ENCODE measurements around the gene PRKN.
"Not testable (repeated sequence)": the region's sequence is repeated elsewhere in the genome, so short reads cannot be mapped to it uniquely, and the experiment has no call there.

PRKN gene

DNA sequence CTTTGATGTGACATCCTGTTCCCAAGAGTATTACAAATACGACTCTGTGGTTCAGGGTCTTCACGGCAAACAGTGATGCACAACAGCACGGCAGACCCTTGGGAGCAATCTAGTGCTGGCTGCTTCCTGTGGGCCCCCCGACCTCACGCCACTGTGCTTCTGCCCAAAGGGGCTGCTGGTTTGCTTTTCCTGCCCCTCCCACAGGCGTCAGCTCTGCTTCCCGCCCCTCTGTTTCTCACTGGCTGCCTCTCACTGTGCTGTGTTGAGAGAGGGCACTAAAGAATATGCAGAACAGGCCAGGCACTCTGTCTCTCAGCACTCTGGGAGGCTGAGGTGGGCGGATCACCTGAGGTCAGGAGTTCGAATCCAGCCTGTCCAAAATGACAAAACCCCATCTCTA lies 899.2 kb downstream of the PRKN start:
- no peak for DNase-seq

DNA sequence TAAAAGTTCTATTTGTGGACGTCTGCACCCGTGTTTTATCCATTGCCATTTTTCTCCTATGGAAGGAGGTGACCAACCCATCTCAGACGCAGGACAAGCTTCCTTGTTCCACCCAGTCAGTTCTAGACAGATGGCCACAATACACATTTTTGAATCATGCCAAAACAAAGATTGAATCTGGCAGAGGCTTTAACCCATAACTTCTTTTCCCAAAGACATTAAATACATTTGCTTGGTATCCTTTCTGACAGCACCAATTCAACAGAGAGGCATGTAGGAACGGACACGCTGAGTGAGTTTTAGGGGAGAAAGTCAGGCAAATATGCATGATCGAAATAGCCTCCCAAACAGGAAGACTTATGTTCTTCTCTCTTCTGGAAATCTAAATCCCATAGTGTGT lies 901.1 kb downstream of the PRKN start:
- DNase-seq = no peak

DNA sequence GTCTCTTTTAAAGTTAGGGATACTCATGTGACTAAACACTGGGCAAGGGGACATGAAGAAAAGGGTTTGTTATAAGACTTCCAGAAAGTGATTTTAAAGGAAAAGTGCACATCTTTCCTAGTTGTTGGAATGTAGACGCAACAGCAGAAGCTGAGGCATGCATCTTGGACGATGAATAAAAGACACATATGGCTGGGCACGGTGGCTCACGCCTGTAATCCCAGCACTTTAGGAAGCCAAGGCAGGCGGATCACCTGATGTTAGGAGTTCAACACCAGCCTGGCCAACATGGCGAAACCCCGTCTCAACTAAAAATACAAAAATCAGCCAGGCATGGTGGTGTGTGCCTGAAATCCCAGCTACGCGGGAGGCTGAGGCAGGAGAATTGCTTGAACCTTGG lies 905.4 kb downstream of the PRKN start:
- not testable (repeated sequence) for DNase-seq

DNA sequence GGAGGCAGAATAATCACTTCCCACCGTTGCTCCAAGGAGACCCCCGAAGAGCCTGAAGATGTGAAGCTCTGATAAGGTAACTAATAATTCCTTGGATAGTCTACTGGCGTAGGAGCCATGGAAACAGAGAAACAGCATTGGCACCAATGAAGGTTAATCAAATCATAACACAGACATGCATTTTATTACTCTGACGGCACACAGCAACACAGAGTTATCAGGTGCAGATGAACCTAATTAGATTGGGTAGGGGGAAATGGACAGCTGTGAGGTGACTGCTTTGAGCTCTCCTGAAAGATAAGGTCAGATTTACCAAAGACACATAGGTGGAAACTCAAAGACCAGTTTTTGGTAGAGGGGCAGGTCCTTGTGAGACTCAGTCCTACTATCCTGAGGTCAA lies 909.7 kb downstream of the PRKN start:
- no peak for DNase-seq

DNA sequence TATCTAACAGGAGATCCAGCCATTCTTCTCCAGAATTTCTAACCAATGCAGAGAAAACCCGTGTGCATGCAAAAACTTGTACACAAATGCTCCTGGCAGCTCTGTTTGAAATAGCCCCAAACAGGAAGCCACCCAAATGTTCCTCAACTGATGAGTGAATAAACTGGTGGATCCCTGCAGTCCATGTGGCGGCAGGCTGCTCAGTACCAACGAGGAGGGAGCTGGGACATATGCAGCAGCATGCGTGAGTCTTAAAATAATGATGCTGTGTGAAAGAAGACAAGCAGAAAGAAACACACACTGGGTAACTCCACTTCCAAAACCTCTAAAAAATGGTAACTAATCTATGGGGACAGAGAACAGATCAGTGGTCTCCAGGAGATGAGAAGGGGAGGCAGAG lies 911.6 kb downstream of the PRKN start:
- DNase-seq = no peak

DNA sequence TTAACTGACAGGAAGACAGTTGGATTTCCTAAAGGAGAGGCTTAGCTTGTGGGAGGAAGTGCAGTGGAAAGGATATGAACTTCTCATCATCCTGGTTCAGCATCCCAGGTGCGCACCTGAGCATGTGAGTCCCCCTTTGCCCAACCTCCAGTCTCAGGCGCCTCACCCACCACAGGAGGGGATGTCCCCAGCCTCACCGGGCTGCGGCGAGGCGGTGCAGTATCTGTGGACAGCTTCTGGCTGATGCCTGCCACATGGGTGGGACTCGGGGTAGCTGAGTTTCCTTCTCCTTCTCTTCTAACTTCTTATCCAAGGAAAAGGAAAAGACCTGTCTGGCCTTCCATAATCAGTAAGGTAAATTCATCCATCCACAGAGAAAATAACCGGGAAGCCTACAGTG lies 914.4 kb downstream of the PRKN start:
- DNase-seq = no peak

DNA sequence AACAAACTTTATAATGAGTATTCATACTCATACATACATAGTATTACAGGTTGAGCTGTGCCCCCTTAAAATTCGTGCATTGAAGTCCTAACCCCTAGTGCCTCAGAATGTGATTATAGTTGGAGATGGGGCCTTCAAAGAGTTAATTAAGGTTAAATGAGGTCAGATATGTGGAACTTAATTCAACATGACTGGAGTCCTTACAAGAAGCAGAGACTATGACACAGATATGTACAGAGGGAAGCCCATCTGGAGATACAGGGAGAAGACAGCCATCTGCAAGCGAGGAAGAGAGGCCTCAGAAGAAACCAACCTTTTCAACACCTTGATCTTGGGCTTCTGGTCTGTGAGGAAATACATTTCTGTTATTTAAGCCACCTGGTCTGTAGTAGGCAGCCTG lies 917.6 kb downstream of the PRKN start:
- DNase-seq = no peak

DNA sequence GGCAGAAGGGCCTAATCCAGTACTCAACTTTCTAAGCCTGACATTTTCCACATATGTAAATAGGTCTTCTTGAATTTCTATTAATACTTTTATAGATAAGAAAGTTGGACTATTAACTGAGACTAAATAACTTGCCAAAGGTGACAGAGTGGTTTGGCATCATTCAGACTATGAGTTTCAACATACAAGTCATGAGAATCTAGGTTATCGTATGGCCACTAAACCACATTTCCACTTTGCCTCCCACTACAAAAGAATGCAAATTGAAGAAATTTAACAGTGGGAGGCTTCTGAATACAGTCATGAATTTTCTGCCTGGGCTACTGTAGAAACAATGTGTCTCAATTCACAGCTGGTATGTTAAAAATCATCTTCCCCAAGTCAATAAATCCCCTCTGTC lies 922.7 kb downstream of the PRKN start:
- no peak for DNase-seq

DNA sequence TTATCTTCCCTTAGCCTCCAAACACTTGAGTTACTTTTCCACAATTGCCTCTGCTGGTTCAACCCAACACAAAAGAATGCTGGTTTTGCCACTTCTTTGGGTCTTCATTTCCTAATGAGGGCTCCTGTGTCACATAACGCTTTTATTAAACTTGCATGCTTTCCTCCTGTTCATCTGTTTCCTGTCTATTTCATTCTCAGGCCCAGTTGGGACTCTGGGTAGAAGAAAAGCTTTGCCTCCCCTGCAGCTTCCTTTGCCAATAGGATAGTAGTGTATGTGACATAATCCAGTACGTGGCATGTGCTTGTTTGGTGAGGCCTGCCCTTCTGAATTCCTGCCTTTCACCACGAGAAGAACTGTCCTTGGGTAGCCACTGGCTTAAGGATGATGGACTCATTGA lies 924.4 kb downstream of the PRKN start:
- no peak for DNase-seq

DNA sequence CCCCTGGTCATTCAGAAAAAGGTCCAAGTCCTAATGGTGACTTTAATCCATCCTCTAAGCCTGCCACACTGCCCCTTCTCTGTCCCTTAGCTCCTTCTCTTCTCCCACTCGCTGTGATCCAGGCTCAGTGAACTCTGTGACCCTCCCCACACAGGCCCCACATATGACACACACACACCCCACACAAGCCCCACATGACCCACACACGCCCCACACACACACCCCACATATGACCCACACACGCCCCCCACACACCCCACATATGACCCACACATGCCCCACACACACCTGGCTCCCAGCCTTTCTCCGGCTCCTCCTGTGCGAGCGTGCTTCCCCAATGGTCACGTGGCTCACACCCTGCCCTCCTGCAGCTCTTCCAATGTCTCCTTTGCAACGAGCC lies 925.3 kb downstream of the PRKN start:
- no peak for DNase-seq

DNA sequence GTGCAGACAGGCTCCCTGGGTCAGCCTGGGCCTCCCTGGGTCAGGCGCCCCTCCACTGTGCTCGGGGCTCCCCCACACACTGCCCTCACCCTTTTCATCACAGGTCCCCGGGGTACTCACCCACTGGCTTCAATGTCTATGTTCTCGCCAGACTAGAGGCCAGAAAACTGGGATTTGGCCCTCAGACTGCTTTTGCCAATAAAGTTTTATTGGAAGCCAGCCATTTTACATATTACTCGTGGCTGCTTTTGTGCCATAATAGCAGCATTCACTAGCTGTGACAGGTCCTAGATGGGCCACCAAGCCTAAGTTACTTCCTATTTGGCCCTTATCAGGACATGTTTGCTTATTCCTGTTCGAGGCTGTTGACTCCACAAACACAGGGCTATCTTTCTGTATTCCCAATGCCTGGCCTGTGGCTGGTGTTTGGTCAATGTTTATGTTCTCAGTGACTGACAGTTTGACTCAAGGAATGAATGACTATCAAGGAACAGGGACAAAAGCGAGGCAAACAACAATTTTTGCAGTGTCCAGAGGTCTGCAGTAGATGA lies 928.6 kb downstream of the PRKN start:
- DNase-seq = no peak

DNA sequence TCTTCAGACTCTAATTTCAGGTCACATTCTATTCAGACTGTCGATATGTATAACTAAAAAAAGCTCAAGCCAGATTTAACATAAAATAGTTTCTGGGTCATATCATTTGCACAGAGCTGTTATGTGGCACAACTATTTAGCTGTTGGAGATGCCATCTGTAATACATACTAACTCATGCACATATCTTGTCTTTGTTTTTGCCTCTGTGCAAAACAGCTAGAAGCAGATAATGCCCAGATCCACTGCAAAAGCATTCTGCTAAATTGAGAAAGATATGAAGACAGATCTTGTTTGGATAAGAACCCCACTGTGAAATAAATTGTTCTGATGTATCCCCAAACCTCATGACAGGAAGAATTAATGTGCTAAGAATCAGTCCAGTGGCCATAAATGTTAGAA lies 930.9 kb downstream of the PRKN start:
- no peak for DNase-seq

DNA sequence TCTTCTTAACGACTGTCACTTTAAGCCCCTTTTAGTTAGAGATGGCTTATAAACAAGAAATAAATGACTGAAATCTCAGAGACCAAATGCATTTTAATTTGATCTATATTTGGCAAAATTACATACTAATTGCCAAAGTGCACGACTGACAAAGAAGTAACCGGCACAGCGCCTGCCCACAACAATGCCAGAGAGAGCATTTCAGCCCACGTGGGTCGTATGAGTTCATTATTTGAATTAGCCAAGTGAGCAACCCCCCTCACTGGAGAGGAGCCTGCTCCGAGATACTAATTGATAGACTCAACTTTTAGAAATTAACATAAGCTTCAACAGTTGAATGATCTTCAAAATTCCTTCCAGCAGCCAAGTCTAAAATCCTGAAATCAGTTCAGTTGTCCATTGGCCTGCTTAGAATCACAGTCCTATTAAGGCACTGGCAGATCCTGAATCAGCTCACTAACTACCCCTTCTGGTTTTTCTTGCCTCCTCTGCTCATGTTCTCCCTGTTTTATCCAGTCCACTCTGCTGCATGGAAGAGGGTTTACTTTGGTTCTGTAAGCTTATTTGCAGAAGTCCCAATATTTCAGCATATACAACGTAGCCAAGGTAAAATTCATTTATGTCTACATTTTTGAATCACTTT lies 934.6 kb downstream of the PRKN start:
- DNase-seq = no peak

DNA sequence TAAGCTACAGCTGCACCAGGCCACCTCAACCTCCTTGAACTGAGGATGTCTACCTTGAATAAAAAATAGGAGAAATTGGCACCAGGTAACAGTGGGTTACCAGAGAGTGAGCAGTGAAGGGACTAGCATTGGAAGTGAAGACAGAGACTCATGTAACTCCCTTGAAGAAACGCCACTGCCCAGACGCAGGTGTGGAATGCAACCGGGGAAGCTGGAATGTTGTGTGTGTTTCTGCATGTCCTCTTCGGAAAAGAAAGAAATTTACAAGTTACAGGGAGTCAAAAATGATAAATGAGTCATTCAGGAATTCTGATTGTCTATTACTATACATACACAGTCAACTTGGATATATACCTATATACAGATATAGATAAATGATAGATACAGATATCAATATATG lies 939.0 kb downstream of the PRKN start:
- no peak for DNase-seq

DNA sequence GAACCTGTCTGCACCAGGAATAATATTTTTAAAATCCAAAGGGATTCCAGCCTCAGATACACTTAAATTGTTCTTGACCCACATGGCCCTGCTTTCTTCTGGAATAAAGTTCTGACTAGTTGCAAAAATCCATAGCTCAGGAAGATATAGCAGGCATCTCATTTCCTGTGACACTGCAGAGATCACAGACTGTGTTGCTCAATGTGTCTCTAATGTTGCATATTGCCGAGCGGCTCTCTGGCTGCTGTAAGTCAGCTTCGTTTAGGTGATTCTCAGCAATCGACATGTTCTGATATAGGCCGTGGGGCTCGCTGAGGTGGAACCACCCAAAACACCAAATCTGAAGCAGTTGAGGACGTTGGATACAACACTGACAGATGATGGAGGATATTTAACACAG lies 955.4 kb downstream of the PRKN start:
- DNase-seq = no peak

DNA sequence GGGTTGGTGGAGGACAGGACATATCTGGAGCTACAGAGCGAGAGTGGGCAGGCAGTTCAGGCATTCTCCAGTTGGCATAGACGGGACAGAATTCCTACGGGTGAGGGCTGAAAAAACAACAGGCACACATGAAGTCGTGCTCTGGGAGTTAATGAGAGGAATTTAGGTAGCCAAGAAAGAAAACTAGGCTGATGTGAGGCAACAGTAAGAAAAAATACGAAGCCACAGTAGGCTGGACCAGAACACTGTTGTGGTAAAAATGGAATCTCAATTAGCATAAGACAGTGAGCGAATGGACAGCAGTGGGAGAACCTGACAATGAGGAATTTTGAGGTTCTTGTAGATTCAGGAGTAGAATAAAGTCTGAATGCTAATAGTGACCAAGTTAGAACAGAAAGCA lies 965.6 kb downstream of the PRKN start:
- DNase-seq = no peak

DNA sequence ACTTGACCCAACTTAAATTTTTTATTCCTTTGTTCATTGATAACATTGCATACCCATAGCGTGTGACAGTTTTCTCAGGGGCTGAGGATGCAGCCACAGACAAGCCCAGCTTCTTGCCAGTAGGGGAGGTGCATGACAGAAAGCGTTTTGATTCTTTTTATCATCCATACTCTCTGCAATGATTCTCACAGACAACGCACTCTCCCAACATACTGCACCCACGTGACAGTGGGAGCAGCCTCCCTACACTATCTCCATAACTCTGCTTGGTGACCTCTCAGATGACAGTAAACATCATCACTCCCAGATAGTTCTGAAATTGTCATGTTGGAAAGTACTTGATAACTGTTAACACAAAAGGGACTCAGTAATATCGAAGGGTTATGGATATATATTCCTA lies 972.5 kb downstream of the PRKN start:
- DNase-seq = no peak

DNA sequence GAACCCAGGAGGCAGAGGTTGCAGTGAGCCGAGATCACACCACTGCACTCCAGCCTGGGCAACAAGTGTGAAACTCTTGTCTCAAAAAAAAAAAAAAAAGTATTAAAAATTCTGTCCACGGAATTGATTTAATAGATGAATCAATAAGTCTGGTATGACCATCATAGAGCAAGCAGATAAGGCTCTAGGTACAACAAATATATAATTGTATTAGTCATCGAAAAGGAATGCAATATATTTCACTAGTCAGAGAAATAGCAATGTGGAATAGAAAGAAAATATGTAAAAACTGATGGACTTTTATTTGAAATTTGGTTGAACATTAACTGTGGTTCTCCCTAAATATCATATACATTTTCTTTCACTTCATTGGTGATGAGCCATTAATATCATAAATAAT lies 976.9 kb downstream of the PRKN start:
- no peak for DNase-seq

DNA sequence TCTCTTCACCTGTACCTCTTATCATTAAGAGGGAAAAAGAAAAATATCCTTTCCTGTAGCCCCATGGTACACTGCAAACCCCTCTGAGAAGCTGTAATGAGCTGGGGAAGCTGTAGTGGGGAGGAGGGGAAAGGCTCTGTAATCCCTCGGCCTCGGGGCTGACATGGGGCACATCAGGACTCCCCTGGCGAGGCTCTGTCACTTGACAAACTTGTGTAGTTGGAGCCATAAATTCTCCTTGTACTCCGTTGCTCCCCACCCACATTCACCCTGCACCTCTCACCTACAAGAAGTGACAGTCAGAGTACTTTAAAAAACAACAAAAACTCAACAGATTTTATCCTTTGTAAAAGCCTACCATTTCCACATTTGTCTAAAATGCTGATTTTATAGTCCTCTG lies 978.0 kb downstream of the PRKN start:
- no peak for DNase-seq

DNA sequence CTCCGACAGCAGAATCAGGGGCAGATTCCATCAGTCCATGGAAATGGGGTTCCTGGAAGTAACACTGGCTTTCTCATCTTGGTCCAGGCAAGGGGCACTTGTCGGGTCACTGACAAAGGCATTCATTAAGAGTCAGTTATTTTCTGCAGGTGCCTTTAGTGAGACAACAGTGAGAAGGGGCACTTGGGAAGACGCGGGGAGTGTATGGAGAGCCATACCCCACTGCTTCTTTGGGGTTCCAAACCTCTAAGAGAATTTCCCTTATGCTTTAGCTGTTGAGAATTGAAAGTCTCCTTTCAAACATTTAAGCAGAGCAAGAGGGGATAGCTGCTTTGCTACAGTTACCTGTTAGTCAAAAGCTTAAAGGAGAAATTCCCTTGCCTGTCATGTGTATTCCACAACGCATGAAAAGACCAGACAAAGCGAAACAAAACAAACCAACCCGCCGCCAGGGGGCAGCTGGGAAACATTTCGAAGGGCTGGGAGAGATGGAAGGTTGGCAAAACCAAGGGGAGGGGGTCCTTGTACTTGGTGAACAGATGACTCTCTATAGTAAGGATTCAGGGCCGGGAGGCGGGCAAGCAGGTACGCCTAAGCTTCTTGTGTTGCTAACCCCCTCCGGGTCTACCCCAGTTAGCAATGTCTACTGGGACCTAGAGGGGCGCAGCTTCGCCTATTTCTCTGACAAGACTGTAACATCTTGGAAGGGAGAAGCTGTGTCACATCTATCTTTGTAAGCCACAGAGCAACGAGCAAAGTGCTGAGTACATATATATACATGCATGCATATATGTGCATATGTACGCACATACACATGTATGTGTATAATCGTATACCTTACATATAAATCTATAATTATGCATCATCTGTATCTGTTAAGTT lies 978.8 kb downstream of the PRKN start:
- no peak for DNase-seq

DNA sequence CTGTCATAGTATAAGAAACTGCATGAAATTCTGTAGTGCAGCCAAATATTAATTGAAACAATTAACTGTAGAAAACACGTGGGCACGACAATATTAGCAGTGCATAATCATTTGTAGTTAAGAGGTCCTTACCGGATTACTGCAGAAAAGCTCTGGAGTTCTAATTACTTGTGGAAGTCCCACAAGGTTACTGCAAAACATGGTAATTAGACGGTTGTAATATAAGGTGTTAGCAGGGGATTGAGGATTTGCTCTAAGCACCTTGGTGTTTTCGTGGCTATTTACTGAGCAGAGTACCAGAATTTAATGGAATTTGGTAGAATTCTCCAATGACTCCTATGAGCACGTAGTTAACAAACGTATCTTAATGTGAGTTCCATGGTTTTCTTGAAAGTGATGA lies 980.1 kb downstream of the PRKN start:
- DNase-seq = no peak

DNA sequence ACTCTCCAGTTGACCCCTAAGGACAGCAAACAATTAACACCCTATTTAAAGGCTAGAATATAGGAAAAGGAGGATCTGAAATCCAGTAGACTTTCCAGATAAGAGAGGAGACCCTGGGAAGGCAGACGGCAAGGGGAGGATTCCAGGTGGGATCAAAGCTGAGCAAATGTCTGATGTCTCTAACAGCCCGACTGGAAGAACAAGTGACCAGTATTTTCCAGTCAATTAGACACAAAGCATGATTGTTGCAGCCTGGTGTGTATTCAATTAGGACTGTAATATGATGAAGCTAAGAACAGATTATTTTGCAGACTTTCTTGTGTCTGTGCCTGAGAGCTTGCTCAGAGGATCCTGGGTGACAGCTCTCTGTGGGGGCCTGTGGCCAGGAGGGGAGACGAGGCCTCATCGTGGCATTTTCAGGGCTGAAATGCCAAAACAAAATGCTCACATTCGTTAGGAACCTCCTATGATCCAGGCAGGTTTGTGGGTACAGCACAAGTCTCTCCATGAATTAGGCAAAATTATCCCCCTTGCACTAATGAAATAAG lies 981.9 kb downstream of the PRKN start:
- DNase-seq = no peak

DNA sequence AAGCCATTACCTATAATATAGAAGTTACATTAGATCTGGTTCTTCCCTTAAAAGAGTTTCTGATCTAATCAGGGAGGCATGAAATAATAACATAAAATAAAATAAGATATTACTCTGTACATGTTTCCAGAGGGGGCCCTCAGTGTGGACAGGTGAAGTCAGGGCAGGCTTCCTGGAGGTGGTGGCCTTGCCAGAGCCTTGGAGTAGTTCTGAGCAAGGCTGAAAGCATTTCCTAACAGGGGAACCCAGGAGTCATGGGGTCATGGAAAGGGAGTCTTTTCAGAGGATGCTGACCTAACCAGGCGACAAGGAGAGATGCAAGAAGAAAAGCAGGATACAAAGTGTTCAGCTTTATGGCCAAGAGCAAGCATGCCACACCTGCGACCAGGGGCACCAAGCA lies 982.4 kb downstream of the PRKN start:
- DNase-seq = no peak

Data from activated gamma-delta T cell treated with Interleukin-2 at 50 U/mL for 16 hours (primary cell).